Activated naive CD4-positive, alpha-beta T cell treated with anti-CD3 and anti-CD28 coated beads, Interleukin-2, amount 10 ng/mL, durations not matched to agents 7 days and 5 days (primary cell): ENCODE results near the gene SMIM33.
"Not testable (repeated sequence)": the region's sequence is repeated elsewhere in the genome, so short reads cannot be mapped to it uniquely, and the experiment has no call there.

Experiments used
- CTCF ChIA-PET: fragments of 350-600 bp; sonication (Branson Sonifier 250); formaldehyde crosslinking; loops from one replicate; lab custom pipeline; 2021; ENCODE audit warnings: antibody characterized with exemption; lab: Charles Lee
- DNase-seq: peaks from one replicate; pipeline ENCODE4 v3.0.0-alpha.2; 2020
- H3K27ac Mint-ChIP-seq: one replicate; pipeline ENCODE4 v1.8.0; 2021; ENCODE audit warnings: mild to moderate bottlenecking, moderate library complexity, mixed read lengths
- H3K27me3 Mint-ChIP-seq: one replicate; pipeline ENCODE4 v1.8.0; 2021; ENCODE audit warnings: mild to moderate bottlenecking, mixed read lengths
- H3K36me3 Mint-ChIP-seq: one replicate; pipeline ENCODE4 v1.8.0; 2021; ENCODE audit warnings: mixed read lengths
- H3K4me1 Mint-ChIP-seq: one replicate; pipeline ENCODE4 v1.8.0; 2021; ENCODE audit warnings: mixed read lengths
- H3K4me3 Mint-ChIP-seq: one replicate; pipeline ENCODE4 v1.8.0; 2021; ENCODE audit warnings: mild to moderate bottlenecking, moderate library complexity, mixed read lengths
- H3K9me3 Mint-ChIP-seq: one replicate; pipeline ENCODE4 v1.8.0; 2021; ENCODE audit warnings: mixed read lengths

The SMIM33 gene

GRCh38 chr5:139512786-139513390 is 42.1 kb downstream of the SMIM33 start:
- peaks cover 1% of the 10 kb centered on the region for H3K36me3 Mint-ChIP-seq
- no peak overlapping the region for H3K4me3 Mint-ChIP-seq
- H3K9me3 Mint-ChIP-seq: peaks cover 3% of the 10 kb centered on the region
- no peak overlapping the region for H3K27ac Mint-ChIP-seq
- no peak for DNase-seq
- peaks cover 48% of the 10 kb centered on the region for H3K4me1 Mint-ChIP-seq
- CTCF ChIA-PET: interaction anchor here (0.7 to 10.1 kb wide), 30 partner anchors 8 to 177 kb away, joined by 3 to 436 read pairs (median 4); partner anchors contain the start of genes DNAJC18, SMIM33, SPATA24 and STING1
- peaks cover 12% of the 10 kb centered on the region for H3K27me3 Mint-ChIP-seq

GRCh38 chr5:139513434-139513833 is 42.6 kb downstream of the SMIM33 start:
- H3K27me3 Mint-ChIP-seq: peaks cover 16% of the 10 kb centered on the region
- peak; percentile 88 for DNase-seq
- CTCF ChIA-PET: interaction anchor here (0.7 to 10.1 kb wide), 34 partner anchors 9 to 177 kb away, joined by 3 to 436 read pairs (median 4); partner anchors contain the start of genes DNAJC18, SMIM33, SPATA24 and STING1
- not testable (repeated sequence) for H3K27ac Mint-ChIP-seq, H3K9me3 Mint-ChIP-seq, H3K4me3 Mint-ChIP-seq, H3K36me3 Mint-ChIP-seq
- H3K4me1 Mint-ChIP-seq: peaks cover 53% of the 10 kb centered on the region

DNA sequence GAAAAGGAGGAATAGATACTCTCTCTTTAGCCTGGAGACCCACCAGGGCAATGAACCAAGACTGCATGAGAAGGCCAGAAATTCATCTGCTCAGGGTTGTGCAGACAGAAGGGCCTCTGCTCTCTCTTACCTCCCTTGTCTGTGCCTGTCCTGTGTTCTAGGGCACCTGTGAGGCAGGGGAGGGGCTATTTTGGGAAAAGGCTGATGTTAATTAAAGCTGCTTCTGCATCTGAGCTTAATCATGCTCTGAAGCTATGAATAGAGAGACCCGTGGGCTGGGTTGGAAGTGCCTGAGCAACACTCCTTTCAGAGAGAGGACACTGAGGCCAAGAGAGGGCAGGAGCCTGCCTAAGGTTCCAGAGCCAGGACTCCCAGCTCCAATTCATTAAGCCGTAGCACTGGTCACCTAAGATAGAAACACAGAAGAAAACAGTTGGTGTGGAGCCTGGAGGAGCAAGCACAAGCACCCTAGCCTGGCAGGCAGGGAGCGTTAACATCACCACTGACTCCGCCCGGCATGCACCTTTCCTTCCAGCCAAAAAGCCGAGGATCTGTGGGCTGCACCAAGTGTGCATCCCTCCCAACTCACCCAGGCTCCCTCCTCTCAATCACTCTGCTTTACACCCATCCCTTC is 43.2 kb downstream of the SMIM33 start:
- H3K4me3 Mint-ChIP-seq: no peak overlapping the region
- CTCF ChIA-PET: interaction anchor here (0.7 to 10.1 kb wide), 31 partner anchors 9 to 176 kb away, joined by 3 to 436 read pairs (median 4); partner anchors contain the start of genes SMIM33, SPATA24 and STING1
- H3K9me3 Mint-ChIP-seq: peaks cover 3% of the 10 kb centered on the region
- H3K27me3 Mint-ChIP-seq: peaks cover 16% of the 10 kb centered on the region
- H3K36me3 Mint-ChIP-seq: peaks cover 3% of the 10 kb centered on the region
- peaks cover 59% of the 10 kb centered on the region for H3K4me1 Mint-ChIP-seq
- no peak overlapping the region for H3K27ac Mint-ChIP-seq
- DNase-seq: no peak

DNA sequence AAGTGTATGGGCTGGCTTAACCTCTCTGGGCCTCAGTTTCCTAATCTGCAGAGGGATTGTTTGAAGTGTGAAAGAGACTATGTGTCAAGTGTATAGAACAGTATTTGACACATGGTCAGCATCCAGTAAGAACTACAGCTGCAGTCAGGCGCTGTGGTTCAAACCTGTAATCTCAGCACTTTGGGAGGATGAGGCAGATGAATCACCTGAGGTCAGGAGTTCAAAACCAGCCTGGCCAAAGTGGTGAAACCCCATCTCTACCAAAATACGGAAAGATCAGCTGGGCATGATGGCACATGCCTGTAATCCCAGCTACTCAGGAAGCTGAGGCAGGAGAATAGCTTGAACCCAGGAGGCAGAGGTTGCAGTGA is 43.7 kb downstream of the SMIM33 start:
- Mint-ChIP-seq H3K36me3 (peaks cover 3% of the 10 kb centered on the region), H3K9me3 (peaks cover 3% of the 10 kb centered on the region), H3K4me1 (peaks cover 59% of the 10 kb centered on the region), H3K27ac (no peak overlapping the region), H3K27me3 (peaks cover 16% of the 10 kb centered on the region), H3K4me3 (no peak overlapping the region)
- no peak for DNase-seq
- CTCF ChIA-PET: interaction anchor here (0.9 to 10.1 kb wide), 15 partner anchors 11 to 175 kb away, joined by 3 to 436 read pairs (median 4); partner anchors contain the start of genes SMIM33 and STING1

GRCh38 chr5:139517683-139518564 is 47.1 kb downstream of the SMIM33 start:
- DNase-seq: peak; percentile 91
- H3K27me3 Mint-ChIP-seq: peaks cover 23% of the 10 kb centered on the region
- peak overlapping the region; percentile 73 for H3K4me3 Mint-ChIP-seq
- H3K27ac Mint-ChIP-seq: peak overlapping the region; percentile 90
- peaks cover 30% of the 10 kb centered on the region for H3K4me1 Mint-ChIP-seq
- peaks cover 2% of the 10 kb centered on the region for H3K36me3 Mint-ChIP-seq
- no peaks in the 10 kb centered on the region for H3K9me3 Mint-ChIP-seq
- CTCF ChIA-PET: interaction anchor here (0.6 to 10.1 kb wide), 11 partner anchors 11 to 173 kb away, joined by 3 to 436 read pairs (median 4); partner anchors contain the start of gene STING1
